CD4-positive, alpha-beta T cell treated with Interleukin-4 for 4 hours (primary cell): ENCODE measurements around the gene TCEA2.

ENCODE experiments used
- DNase-seq: peaks from one replicate; pipeline ENCODE4 v3.0.0-alpha.2; 2020

Gene TCEA2

DNA sequence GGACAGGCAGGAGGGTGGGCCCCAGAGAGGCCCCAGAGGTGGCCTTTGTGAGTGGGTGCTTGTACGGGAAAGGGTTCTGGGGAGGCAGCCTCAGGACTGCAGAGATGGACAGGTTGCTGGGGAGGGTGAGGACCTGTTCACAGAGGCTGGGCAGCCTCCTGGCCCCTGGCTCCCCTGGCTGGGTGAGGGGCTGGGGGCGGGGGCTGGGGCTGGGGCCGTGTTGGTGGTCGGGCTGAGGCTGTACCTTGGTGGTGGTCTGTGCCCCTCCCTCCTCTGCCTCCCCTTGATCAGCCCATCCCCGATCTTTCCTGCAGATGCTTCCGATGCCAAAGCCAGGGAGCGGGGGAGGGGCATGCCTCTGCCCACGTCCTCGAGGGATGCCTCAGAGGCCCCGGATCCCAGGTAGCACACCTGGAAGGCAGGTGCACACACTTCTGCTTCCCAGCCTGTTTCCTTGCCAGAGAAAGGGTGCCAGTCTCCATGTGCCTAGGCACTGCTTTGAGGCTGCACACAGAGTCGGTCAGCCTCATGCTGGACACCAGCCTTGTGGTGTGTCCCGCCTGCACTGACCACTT lies 4.8 kb downstream of the TCEA2 start:
- no peak for DNase-seq

DNA sequence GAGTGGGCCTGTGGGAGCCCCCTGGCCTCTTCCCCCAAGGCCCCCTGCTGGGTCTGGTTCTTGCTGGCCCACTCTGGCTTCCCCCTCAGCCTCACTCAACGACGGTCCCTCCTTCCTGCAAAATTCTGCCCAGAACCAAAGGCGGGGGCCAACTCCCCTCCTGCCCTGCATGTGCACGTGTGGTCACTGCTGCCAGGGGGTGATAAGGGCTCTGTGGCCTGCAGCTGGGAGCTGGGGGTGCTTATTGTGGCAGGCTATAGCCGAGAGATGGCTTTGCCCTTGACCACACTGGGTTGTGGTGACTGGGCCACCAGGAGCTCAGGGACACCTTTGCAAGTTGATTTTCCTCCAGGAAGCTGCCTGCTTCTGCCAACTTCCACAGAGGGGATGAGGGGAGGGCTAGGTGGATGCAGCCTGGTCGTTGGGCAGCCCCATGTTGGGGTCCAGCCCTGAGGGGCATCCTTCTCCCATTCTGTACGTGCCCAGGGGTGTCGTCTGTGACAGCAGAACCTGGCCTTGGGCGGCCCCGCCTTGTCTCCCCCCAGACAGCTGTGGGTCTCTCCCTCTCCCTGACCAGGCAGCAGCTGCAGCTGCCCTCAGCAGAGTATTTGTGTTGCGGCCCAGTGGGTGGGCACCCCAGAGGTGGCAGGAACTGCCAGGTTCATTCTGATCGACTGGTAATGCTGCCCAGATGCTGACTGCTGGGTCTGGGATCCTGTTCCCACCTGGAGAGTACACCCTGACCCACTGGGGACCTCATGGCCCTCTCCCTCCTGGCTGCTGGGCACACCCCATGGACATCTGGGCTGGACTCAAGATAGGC lies 5.6 kb downstream of the TCEA2 start:
- DNase-seq = no peak

DNA sequence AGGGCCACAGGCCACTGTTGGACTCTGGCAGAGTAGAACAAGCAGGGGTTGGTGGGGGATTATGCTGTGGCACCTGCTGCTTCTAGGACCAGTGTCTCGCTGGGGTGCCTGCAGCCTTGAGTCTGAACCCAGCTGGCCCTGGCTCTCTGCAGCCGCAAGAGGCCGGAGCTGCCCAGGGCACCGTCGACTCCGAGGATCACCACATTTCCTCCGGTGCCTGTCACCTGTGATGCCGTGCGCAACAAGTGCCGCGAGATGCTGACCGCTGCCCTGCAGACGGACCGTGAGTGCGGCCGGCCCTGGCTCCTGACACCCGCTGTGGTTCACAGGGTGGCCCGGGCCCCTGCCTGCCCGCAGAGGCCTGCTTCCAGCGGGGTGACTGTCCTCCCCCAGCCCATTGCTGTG lies 6.2 kb downstream of the TCEA2 start:
- no peak for DNase-seq

DNA sequence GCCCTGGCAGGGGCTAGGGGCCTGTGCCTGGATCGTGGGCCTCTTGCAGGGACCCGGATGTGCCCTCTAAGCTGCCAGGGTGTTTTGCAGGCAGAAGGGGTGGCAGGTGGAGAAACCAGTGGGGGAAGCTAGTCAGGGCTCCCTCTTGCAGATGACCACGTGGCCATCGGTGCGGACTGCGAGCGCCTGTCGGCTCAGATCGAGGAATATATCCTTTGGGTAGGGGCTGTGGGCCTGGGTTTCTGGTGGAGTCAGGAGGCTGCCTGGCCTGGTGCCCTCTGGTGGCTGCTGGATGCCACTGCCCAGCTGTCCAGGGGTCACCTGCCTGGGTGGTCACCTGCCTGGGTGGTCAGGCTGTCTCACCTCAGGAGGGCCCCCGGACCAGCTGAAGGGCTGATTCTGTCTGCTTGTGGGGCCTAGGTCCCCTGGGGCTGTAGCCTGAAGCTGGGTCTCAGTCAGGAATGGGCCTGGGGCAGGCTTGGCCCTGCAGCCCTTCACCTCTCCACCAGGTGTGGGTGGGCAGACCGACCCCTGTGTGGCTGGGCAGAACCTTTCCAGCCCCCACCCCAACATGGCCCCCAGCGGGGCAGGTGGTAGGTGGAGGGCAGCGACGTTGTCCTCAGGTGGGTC lies 6.7 kb downstream of the TCEA2 start:
- no peak for DNase-seq

DNA sequence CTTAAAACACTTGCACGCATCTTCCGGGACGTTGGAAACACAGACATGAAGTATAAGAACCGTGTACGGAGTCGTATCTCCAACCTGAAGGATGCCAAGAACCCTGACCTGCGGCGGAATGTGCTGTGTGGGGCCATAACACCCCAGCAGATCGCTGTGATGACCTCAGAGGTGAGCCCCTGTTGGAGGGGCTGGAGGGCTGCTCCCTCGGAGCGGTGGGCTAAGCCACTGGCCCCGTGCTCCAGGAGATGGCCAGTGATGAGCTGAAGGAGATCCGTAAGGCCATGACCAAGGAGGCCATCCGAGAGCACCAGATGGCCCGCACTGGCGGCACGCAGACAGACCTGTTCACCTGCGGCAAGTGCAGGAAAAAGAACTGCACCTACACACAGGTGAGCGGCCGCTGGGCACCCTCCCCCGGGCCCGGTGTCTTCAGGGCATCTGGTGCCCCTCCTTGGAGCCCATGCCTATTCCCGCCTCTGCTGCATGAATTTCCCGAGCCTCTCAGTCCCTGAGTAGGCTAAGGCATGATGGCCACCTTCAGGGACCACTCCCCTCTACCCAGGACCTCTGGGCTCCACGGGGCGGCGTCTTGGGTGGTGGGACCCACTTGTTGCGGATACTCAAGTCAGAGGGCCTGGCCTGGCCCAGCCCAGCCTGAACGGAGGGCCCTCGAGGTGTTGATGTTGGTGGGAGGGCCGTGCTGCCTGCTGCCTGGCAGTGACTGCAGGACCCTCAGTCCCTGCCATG lies 7.4 kb downstream of the TCEA2 start:
- DNase-seq = no peak

DNA sequence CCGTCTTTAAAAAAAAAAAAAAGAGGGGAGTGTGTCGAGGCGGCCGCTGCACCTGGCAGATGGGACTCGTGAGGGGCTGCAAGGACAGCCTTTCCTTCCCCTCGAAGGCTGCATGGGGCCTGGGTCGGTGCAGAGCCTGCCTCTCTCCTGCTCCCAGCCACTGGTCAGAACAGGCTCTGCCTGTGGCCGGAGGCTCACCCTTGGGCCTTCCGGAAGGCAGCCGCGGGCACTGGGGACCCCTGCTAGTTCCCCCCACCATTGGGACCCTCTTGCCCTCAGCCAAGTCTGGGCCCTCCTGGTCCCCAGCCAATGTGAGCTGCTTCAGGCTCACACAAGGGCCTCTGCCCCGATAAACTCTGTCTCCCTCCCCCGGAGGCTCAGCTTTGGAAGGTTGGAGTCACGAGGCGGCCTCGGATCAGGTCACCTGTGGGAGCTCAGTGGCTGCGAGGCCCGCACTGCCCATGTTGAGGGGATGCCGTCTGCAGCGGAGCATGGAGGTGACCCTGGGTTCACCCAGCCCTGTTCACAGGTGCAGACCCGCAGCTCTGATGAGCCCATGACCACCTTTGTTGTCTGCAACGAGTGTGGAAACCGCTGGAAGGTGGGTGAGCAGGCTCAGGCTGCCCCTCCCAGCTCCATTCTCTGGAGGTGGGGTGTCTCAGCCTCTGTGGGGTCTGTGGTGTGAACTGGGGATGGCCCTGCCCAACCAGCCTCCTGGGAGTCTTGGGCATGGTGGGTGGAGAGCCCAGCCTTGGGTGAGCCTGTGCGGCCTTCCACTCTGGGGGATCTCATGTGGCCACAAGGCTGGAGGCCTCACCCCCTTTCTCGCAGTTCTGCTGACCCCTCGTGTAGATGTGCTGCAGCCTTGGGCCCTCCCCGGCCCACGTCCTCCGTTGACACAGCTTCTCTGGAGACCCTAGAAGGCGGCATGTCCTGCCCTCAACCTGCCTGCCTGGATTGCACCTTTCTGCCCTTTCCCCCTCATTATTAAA lies 8.6 kb downstream of the TCEA2 start:
- DNase-seq = no peak

DNA sequence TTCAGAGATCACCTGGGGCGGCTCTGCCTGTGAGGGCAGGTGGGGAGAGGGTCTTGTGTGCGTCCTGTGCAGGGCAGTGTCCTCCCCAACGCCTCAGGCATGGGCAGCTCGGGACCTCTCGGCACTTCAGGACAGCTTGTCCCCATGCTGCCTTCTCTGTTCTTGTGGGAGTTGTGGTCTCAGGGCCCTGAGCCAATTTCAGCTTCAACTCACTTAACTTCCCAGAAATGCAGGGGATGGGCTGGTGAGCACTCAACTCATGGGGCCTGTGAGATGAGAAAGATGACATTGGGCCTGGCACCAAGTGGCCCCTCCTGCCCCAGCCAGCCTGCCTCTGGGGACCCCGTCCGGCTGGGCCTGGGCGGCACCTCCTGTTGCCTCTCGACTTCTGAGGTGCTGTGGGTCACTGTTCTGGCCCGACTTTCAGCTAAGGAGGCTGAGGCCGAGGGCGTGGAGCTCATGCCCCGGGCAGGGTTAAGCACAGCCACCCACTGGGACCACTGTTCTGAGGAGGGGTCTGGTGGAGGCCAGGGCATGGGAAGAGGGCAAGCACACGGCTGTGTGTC lies 9.6 kb downstream of the TCEA2 start:
- DNase-seq = no peak

DNA sequence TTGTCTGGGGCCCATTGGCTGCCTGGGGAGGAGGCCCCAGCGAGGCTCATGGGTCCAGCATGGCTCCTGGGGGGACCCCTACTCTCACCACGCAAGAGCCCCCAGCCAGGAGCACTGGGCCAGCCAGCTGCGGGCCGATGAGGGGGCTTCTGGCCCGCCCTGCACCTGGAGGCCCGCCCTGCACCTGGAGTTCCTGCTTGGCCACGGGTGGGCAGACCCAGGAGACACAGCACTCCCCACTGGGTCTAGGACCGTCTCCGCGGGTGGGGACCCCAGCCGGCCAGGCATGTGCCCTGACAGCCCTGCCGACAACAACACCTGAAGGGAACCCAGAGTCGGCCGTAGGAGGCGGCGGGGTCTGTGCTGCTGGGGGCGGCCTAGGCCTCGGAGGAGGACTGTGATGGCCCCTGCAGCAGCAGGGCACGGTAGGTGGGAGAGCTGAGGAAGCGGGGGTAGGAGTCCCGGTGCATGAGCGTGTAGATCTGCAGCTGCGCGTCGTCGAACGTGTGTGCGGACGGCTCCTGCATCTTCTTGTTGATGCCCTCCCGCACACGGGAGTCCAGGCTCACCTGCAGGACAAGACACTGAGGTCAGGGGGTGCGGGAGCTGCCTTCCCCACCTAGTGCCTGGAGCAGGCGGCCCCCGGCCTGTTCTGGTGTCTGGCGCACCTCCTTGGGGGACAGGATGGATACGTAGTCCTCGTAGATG lies 10.6 kb downstream of the TCEA2 start:
- no peak for DNase-seq

DNA sequence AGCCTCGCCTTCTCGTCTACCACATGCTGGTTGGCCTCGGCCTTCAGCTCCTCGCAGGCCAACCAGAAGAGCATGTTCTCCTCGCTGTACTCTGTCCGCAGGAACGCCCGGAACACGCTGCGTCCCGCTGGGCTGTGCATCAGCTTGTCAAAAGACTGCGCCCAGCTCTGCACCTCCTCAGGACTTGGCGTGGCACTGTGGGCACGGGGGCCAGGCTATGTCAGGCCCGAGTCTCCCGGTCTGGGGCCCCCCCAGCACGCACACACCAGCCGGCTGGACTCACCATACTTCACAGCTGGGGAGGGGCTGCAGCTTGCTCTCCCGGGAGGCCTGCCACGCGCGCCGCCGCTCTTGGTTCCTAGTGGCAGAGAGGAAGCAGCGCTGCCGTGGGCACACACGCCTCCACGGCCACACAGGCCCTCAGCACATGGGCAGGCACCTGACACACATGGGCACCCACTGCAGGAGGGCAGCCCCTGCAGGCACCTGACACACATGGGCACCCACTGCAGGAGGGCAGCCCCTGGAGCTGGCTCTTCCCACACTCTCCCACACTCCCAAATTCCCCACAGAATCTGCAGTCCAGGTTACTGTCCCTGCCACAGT lies 11.3 kb downstream of the TCEA2 start:
- no peak for DNase-seq

DNA sequence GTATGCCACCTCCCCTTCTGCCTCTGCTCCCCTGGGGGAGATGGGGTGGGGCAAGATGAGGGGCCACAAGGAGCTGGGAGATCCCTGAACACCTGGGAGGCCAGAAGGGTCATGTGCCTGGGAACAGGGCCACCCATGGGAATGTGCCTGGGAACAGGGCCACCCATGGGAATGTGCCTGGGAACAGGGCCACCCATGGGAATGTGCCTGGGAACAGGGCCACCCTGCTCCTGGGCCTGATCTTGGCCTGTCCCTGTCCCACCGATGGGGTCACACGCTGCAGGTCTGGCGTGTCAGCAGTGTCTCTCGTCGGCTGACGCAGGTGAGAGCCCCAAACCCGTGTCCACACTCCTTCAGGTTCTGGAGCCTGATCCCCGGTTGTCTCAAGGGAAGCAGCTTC lies 12.0 kb downstream of the TCEA2 start:
- DNase-seq = no peak

DNA sequence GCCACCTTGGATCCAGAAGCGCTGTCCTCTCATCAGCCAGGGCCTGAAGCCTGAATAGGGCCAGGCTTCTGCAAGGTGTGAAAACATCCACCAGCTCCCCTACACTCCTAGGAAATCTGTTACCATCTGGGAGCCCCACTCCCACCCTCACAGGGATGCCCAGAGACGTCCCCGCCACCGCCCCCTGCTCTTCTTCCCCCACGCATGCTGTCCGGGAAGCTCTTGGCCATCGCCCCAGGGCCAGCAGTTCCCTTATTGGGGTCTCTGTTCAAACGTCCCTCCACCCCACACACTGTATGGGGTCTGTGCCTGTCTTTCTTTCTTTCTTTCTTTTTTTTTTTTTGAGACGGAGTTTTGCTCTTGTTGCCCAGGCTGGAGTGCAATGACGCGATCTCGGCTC lies 12.6 kb downstream of the TCEA2 start:
- DNase-seq = no peak

DNA sequence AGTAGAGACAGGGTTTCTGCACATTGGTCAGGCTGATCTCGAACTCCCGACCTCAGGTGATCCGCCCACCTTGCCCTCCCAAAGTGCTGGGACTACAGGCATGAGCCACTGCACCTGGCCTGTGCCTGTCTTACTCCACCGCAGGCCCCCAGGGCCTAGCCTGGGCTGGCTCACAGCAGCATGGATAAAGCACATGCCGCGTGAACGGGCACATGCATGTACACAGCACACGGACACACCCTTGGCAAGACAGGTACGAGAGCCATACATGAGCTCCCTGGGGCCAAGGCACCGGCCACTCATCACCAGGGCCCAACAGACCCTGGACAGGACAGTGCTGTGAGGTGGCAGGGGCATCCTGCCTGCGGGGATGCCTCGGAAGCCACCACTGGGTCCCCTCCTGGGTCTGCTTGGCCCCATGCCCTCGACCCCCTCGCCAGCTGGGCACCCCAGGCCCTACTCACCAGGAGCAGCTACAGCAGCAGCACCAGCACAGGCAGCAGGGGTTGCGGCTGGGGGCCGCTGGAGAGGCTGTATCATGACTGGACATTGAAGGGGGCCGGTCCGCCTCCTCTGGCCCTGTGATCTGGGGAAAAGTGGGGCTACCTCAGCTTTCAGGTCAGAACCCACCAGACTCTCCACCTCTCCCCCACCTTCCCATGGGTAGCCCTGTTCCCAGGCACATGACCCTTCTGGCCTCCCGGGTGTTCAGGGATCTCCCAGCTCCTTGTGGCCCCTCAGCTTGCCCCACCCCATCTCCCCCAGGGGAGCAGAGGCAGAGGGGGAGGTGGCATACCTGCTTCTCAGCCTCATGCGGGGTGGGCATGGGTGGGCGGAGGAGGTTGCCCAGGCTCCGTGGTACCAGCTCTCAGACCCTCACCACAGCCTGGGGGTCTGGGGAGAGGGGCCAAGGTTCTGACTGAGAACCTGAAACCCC lies 13.3 kb downstream of the TCEA2 start:
- DNase-seq = no peak

DNA sequence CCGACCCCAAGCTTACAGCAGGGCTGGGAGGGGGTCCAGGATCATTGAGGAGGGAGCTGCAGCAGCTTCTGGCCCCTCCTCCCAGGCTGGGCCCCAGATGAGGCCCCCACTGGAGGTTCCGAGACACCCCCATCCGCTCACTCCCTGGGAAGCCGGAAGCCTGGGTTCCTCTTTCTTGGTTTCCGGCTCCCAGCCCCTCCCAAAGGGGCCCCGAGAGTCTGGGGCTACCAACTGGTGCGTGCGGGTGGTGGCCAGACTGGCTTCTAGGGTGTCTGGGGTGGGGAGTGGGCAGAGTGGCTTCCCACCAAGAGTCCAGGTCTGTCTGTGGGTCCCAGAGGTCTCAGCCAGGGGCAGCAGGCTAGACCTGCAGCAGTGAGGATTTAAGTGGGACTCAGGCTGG lies 14.1 kb downstream of the TCEA2 start:
- peak; percentile 44 for DNase-seq

DNA sequence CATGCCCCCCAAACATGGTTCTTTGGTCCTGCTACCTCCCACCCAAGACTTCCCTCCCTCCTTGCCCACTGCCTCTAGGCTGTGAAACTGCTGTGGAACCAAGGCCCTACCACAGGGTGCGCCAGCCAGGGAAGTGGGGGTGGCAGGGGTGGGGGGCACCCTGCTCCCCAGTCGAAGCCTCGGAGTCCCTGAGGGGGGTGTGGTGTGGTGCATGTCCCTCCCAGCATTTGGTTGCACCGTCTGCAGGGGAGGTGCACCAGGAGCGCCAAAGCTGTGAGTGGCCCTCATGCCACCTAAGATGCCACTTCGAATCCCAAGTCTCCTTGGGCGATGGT lies 14.5 kb downstream of the TCEA2 start:
- DNase-seq = no peak

DNA sequence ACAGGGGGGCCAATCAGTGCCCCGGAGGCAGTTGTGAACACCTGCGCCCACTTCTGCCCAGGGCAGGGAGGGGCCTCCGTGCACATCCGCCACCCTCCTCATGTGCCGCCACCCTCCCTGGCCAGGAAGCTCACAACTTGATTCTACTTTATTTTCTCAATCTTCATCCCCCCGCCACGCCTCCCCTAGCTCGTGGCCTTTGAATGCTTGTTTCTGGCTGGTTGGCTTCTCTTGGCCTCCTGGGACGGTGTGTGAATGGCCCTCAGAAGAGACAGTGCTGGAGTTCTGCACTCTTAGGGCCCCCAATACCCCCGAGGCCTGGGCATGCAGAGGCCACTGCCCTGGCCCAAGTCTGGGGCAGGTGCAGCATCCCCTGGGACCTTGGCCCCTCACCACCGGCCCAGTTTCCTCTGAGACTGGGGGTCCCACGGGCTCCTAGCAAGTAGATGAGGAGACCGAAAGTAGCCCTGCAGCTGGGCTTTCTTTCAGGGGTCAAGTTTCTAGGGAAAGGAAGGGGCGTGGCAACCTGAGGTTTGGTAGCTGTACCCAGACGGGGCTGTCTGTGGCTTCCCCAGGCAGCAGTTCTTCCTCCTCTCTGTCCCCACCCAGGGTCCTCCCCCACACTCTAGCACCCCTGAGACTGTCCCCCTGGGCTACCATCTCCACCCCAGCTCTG lies 15.0 kb downstream of the TCEA2 start:
- peak; percentile 63 for DNase-seq

DNA sequence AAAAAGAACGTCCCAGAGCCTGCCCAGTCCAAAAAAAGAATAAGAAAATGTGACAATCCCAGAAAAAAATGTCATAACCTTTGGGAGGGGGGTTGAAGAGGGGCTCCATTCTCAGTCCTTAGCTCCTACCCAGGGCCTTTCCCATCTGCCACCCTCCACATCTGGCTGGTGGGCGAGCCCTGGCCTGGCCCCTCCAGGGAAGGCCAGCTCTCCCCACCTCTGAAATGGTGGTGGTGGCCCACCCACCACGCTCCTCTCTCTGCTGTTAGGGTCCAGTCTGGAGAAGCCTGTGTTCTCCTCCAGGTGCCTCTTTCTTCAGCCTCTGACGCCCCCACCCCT lies 15.9 kb downstream of the TCEA2 start:
- no peak for DNase-seq

DNA sequence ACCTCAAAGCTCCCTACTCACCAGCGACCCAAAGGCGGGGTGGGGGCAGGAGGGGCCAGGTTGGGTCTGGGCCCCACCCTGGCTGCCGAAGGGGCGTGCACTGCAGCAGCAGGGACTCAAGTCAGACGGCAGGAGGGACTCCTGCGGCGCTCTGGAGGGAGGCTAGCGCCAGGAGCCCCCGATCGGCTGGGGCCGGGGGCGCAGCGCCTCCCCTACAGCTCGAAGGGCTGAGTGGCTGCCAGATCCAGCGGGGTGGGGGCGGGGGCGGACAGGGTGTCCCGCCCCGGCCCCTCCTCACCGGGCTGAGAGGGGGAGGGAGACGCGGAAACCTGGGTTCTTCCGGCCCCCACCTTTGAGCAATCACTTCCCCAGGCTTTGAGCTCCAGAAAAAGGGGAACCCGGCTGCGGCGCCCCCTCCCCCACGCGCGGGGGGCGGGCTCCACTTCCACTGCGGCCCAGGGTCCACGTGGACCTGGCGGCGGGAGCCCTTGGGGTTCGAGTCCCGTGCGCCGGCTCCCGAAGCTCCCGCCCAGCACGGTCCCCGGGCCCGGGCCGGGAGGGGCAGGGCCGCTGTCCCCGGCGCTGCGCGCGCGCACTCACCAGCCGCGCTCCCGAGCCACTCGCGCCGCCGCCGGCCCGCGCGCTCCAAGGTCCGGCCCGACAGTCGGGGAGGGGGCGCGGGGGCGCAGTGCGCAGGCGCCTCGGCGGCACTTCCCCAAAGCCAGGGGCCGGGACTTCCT lies 16.4 kb downstream of the TCEA2 start, which contains the start of gene RGS19:
Gene RGS19 (minus strand): TSS at position 246 of the 740 bp plus-strand sequence. CDS start 2,632 bp downstream, outside the sequence.
- peak; percentile 73 for DNase-seq
